ENCODE measurements around the gene NTF4. TPM values are rescaled to one million over a fixed set of nuclear protein-coding genes. Genes with fewer than 3 reads are reported as not detected.

NTF4 gene
- not detected in 2 replicates for total RNA-seq
- 1.6 TPM for polyA plus RNA-seq (2012)

- DNase-seq (ENCODE audit: low read depth), result no peak
Measured at GRCh38 chr19:49064768-49065611, at the start of gene NTF4. NTF4 (minus strand) TSS chr19:49064818; CDS start chr19:49061997, 2,821 bp downstream.

- DNase-seq (ENCODE audit: low read depth), result peak; percentile 77
Measured at GRCh38 chr19:49113762-49114629, 49.4 kb upstream of the NTF4 start, which contains the start of gene LIN7B. LIN7B (plus strand) TSS chr19:49114370; CDS start chr19:49114405, 35 bp downstream.

- no peak for DNase-seq (ENCODE audit: low read depth)
Measured at GRCh38 chr19:49111218-49111998, 46.8 kb upstream of the NTF4 start.

- peak; percentile 25 for DNase-seq (ENCODE audit: low read depth)
Measured at GRCh38 chr19:49110567-49110966, 45.9 kb upstream of the NTF4 start.

- no peak for DNase-seq (ENCODE audit: low read depth)
Measured at GRCh38 chr19:49109569-49110233, 45.1 kb upstream of the NTF4 start.

- no peak for DNase-seq (ENCODE audit: low read depth)
Measured at GRCh38 chr19:49109051-49109450, 44.4 kb upstream of the NTF4 start.

GRCh38 chr19:49107625-49108459 lies 43.2 kb upstream of the NTF4 start:
- DNase-seq (ENCODE audit: low read depth), result no peak

GRCh38 chr19:49106648-49107135 lies 42.1 kb upstream of the NTF4 start:
- peak; percentile 50 for DNase-seq (ENCODE audit: low read depth)

- no peak for DNase-seq (ENCODE audit: low read depth)
Measured at GRCh38 chr19:49104229-49104864, 39.7 kb upstream of the NTF4 start.

- no peak for DNase-seq (ENCODE audit: low read depth)
Measured at GRCh38 chr19:49103331-49104085, 38.9 kb upstream of the NTF4 start.

GRCh38 chr19:49102303-49102702 lies 37.7 kb upstream of the NTF4 start:
- no peak for DNase-seq (ENCODE audit: low read depth)

- DNase-seq (ENCODE audit: low read depth), result no peak
Measured at GRCh38 chr19:49101160-49101559, 36.5 kb upstream of the NTF4 start.

- DNase-seq (ENCODE audit: low read depth), result no peak
Measured at GRCh38 chr19:49098795-49099194, 34.2 kb upstream of the NTF4 start.

GRCh38 chr19:49097453-49098288 lies 33.1 kb upstream of the NTF4 start:
- peak; percentile 79 for DNase-seq (ENCODE audit: low read depth)

- peak; percentile 92 for DNase-seq (ENCODE audit: low read depth)
Measured at GRCh38 chr19:49094505-49095482, 30.2 kb upstream of the NTF4 start.

GRCh38 chr19:49092686-49093085 lies 28.1 kb upstream of the NTF4 start:
- no peak for DNase-seq (ENCODE audit: low read depth)

Data from myocyte (in vitro differentiated cells).